ENCODE results near the gene SFXN1.

GRCh38 chr5:175471196-175471595 is 7.2 kb upstream of the SFXN1 start:
- TF ChIP-seq CTCF (IDR thresholded peaks at IDR 0.05) (no peak), POLR2A (IDR thresholded peaks at IDR 0.05) (no peak)

Data from adrenal gland (tissue), 5 donors.